NCI-H2171 (cell line): Measurements from ENCODE around the gene SNTG2.

ENCODE experiments used
- DNase-seq: peaks from one replicate; lab custom pipeline; 2025; lab: John Stamatoyannopoulos, UW

The SNTG2 gene

GRCh38 chr2:953975-954686 lies 3.5 kb downstream of the SNTG2 start:
- no peak for DNase-seq

GRCh38 chr2:954687-955000 lies 4.0 kb downstream of the SNTG2 start:
- no peak for DNase-seq

GRCh38 chr2:955829-956731 lies 5.4 kb downstream of the SNTG2 start:
- DNase-seq: no peak

DNA sequence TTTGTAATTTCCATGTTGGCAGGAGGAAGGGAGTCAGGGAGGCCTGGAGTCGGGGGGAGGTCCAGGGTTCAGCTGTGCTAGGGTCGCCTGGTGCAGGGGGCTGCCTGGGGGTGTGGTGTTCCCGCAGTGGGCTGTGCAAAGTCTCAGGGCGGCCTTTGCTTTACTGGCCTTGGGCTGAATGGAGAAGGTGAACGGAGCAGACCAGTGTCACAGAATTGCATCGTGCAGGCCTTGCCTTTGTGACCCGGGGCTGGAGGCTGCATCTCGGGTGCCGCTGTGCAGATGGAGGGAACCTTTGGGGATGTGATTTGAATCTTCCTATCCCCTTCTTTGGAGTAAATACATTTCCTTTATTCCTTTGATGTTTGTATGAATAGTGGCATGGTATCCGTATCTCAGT lies 8.8 kb downstream of the SNTG2 start:
- no peak for DNase-seq

DNA sequence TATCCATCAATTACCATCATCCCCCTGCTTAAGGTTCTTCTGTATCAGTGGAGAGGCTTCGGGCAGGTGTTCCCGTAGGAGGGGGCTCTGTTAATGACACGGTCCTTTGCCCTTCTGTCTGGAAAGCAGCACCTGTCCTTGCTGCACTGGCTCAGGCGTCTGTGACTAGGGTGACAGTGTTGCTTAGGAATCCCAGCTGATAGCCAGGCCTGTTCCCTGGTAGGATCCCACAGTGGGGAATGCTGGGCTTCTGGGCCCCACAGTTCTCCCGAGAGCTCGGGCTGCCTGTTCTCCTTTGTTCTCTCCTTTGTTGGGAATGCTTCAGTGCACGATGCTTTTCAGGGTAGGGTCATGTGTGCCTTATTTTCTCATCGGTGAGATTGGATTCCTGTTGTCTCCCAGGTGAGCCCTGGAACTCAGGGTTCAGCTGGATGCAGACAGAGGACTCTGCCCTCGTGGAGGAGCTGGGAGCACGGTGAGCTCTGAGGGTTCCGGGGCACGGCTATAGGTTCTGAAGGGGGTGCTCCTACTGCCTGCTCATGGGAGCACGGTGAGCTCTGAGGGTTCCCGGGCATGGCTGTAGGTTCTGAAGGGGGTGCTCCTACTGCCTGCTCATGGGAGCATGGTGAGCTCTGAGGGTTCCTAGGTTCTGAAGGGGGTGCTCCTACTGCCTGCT lies 9.6 kb downstream of the SNTG2 start:
- DNase-seq: no peak

GRCh38 chr2:961786-962185 lies 11.1 kb downstream of the SNTG2 start:
- DNase-seq: no peak

DNA sequence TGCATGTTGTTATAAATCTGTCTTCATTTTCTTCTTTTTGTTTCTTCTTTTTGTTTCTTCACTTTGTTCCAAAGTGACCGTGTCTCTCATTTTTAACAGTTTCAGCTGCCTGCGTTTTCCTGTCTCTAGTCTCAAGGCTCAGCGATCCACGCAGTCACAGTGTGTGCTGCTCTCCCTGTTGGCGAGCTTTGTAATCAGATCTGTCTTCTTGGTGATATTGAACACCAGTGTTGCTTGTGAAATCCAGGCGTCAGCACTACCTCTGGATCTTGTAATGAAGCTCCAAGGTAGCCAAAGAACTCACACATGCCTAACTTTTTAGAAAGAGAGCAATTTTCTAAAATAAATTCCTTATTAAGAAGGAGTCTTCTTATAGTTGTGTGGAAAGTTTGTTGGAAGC lies 13.2 kb downstream of the SNTG2 start:
- no peak for DNase-seq

GRCh38 chr2:964562-964961 lies 13.9 kb downstream of the SNTG2 start:
- no peak for DNase-seq

DNA sequence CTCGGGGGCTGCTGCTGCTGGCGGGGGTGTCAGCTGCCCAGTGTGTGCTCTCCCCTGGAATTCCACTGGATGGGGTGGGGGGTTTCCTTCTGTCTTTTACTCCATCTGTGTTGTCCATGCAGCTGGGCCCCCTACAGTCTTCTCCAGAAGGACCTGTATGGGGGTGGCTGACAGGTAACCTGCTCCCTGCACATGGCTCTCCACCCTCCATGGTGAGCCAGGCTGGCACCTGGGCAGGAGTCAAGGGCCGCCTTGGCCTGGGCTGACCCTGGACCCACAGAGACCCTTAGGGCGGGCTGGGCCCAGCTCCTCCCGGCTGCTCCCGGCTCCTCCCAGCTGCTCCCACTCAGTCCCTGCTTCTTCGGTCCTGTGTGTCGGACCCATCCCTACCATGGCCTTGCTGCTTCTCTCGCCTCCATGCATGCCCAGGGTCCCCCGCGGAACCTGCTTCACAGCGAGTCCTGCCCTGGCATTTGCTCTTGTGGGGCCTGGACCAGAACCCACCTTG lies 15.0 kb downstream of the SNTG2 start:
- no peak for DNase-seq

DNA sequence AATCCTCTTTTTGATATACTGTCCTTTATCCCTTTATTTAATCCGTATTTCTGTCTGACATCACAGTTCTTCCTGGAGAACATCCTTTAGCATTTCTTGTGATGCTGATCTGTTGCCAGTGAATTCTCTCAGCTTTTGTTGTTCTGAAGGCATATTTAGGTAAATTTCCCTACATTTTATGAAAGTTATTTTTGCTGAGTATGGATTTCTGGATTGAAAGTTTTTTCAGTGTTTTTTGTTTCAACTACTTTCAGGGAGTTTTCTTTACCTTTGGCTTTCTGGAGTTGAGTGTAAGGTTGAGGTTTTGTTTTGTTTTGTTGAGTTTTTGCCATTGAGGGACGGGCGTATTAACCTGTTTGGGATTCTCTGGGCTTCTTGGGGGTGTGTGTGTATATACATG lies 22.5 kb downstream of the SNTG2 start:
- no peak for DNase-seq

- no peak for DNase-seq
Measured at GRCh38 chr2:974054-974453, 23.4 kb downstream of the SNTG2 start.

DNA sequence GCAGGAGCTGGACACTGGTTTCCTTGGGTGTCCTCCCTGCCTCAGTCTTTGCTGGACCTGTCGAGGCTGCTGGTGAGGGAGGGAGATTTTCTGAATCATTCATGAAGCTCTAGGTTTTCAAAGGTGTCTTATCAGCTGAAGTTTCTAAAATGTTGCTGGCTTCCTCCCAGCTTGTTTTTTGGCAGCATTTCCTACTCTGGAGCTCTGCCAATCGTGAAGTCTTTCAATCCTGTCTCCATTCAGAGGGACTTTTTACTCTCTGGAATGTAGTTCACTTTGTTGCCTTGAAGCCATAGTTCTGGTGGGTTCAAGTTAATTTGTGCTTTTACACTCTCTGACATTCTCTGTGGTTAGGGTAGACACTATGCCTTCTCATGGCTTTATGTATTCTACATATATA lies 23.9 kb downstream of the SNTG2 start:
- no peak for DNase-seq

GRCh38 chr2:975095-975494 lies 24.4 kb downstream of the SNTG2 start:
- no peak for DNase-seq

GRCh38 chr2:979069-979928 lies 28.6 kb downstream of the SNTG2 start:
- DNase-seq: no peak

- no peak for DNase-seq
Measured at GRCh38 chr2:980176-980575, 29.5 kb downstream of the SNTG2 start.

- no peak for DNase-seq
Measured at GRCh38 chr2:981258-981657, 30.6 kb downstream of the SNTG2 start.

DNA sequence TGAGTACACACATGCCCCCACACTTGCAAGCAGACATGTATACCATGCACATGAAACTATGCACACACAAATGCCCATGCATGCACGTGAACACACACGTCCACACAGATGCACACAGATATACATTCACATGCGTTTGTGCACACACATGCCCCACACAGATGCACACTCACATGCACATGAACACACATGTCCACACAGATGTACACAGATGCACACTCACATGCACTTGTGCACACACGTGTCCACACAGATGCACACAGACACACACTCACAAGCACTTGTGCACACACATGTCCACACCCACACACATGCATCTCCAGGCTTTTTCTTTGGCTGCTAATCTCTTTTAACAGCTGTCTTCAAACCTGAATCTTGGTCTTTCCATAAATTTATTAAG lies 31.1 kb downstream of the SNTG2 start:
- no peak for DNase-seq

DNA sequence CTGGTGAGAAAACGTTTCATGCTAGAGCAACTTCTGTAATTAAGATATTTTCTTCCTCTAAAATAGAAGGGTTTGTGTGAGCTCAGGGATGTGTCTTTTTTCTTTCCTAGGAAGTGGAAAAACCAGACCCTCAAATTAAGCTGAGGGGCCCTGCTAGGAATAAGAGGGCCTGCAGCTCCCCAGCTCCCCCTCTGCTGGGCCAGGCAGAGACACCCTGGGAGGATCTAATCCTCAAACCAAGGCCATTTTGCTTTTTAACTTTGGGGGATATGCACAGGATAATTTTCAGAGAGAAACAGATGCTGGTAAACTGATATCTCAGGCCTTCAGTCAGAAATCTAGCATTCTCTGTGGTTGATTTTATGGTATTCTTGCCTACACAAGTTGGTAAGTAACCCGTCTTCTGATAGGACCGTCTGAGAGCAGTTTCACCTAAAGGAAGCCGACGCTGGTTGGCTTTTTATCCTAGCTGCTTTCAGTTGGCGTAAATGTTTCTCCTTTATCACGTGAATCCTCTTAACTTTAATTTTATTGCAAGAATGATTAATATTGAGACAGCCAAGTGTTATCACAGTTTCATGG lies 34.8 kb downstream of the SNTG2 start:
- peak; percentile 87 for DNase-seq

DNA sequence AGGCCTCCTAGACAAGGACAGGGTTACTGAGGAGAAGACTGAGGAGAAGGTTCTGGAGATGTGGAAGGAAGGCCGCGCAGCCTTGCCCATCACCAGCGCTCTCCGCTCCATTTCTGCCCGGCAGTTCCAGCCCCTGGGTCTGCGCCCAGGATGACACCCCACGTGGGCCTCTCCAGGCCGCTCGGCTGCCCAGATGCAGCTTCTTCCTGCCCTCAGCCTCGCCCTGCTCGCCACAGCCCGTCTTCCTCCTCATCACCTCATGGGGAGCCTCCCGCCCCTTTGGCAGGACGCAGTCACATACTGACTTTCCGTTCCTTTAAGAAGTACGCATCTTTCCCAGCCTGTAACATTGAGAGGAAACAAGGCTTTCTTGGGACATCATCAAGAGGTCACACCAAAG lies 37.1 kb downstream of the SNTG2 start:
- no peak for DNase-seq

- DNase-seq: no peak
Measured at GRCh38 chr2:989781-990467, 39.3 kb downstream of the SNTG2 start.

- no peak for DNase-seq
Measured at GRCh38 chr2:990970-991369, 40.3 kb downstream of the SNTG2 start.
